ENCODE results near the gene MYCBPAP.

The MYCBPAP gene

GRCh38 chr17:50560185-50560824 lies 52.1 kb downstream of the MYCBPAP start, which contains the start of gene CACNA1G:
CACNA1G (plus strand) TSS chr17:50560715; CDS start chr17:50561460, 745 bp downstream.
- DNase-seq: peak; percentile 88

GRCh38 chr17:50560931-50561745 lies 52.9 kb downstream of the MYCBPAP start:
- no peak for DNase-seq

DNA sequence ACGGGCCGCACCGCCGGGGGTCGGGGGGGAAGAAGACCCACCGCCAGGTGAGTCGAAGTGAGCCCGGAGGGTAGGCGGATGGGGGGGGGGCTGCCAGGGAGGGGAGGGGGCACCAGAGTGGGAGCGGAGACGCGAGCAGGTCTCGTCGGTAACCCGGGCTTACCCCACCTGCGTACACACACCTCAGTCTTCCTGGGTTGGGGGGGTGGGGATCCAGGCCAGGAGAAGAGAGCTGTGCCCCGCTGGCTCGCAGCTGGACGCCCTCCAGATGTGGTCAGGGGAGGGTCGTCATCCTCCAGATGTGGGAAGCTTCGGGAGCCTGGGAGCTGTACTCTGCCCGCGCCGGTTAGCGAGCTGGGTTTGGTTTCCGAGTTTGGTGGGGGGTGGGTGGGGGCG lies 53.5 kb downstream of the MYCBPAP start:
- DNase-seq: no peak

DNA sequence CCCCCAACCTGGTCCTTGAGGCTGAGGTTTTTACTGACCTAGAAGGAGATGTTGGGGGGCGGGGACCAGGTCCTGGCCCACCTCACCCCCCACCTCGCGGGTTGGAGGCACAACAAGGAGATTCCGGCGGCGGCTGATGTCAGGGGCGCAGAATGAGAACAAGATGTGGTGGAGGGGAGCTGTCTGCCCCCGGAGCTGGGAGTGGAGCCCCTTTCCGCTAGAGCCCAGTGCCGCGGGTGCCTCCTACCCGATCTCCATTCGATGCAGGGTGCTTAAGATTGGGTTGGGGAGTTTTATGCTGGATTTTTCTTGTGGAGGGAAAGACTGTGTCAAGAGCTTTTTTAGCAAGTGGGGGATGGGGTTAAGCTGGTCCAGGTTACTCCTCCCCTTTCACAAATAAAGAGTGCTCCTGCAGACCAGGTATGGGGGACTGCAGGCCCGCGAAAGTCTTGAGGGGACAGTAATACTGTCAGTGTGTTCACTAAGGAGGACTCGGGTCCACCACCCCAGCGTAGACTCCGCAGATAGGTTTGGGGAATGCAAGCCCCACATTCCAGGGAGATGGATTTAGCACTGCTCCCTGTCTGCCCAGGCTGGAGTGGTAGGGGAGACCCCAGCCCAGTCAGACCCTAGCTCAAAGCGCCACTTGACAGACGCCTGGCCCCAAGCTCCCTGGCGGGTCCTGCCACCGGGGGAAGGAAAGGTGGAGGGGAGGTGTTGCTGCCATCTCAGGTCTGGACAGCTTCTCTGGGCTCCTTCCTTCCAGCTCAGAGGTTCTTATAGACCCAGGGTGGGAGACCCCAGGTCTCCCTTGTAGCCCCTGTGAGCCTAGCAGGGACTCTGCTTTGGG lies 54.2 kb downstream of the MYCBPAP start:
- DNase-seq: no peak

DNA sequence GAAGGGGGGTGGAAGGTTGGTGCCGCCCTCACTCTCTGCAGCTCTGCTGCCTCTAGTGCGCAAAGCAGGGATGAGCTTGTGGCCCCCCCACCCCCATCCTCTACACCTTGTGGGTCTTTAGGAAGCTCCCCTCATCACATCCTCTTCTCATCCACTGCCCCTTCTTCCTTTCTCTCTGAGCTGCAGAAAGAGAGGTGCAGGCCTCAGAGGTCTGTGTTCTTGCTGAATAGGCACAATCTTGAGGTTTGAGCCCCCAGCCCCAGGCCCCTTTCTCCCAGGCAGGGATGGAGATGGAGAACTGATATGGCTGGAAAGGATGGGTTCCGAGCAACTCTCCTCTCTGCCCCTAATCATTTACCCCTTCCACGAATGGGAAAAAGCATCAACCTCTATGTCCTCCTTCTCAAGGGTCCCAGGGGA lies 54.9 kb downstream of the MYCBPAP start:
- DNase-seq: no peak

- DNase-seq: no peak
Measured at GRCh38 chr17:50564916-50565315, 56.7 kb downstream of the MYCBPAP start.

- no peak for DNase-seq
Measured at GRCh38 chr17:50565402-50566350, 57.4 kb downstream of the MYCBPAP start.

GRCh38 chr17:50566886-50567285 lies 58.6 kb downstream of the MYCBPAP start:
- no peak for DNase-seq

DNA sequence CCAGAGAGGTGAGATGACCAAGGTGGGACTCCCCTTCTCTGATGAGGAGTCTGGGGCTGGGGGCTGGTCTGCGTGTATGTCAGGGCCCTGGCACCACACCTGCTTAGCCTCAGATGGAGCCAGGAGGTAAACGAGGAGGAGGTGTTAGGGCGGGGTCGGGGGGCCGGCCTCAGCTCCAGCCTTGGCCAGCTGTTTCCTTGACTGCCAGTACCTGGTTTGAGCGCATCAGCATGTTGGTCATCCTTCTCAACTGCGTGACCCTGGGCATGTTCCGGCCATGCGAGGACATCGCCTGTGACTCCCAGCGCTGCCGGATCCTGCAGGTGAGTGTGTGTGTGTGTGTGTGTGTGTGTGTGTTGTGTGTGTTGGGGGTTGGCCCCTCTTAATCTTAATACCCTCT lies 60.4 kb downstream of the MYCBPAP start:
- DNase-seq: no peak

- no peak for DNase-seq
Measured at GRCh38 chr17:50569592-50569991, 61.4 kb downstream of the MYCBPAP start.

DNA sequence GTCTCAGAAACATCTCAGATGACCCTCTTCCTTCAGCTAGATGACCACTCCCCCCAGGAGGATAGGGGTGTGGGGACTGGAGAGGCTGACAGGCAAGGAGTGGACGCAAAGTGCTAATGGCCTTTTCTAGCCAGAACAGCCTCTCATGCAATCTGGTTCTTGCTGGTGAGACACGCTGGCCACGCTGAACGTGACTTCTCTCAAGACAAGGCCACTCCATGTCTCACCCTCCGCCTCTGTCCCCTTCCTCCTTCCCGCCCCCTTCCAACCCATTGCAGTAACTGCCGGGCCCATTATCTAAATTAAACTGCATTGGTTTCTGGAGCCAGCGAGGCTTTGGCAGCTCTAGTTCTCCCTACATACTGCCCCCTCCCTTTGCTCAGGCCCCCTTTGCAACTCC lies 61.8 kb downstream of the MYCBPAP start:
- DNase-seq: no peak

DNA sequence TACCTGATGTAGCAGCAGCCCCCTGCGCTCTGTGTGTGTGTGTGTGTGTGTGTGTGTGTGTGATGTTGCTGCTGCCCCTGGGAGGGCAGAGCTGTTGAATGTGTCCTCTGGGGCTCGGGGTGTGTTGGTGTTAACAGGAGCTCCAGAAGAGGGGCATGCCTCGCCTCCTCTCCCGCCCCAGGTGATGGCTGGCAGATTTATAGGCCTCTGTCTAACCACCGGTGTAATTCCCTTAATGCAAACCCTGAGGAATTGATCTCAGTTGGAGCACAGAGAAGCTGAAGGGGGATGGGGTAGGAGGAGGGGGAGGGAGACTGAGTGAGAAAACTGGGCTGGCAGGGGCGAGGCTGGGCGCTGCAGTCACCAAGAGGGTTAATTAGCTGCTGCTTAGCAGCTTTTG lies 62.3 kb downstream of the MYCBPAP start:
- DNase-seq: no peak

DNA sequence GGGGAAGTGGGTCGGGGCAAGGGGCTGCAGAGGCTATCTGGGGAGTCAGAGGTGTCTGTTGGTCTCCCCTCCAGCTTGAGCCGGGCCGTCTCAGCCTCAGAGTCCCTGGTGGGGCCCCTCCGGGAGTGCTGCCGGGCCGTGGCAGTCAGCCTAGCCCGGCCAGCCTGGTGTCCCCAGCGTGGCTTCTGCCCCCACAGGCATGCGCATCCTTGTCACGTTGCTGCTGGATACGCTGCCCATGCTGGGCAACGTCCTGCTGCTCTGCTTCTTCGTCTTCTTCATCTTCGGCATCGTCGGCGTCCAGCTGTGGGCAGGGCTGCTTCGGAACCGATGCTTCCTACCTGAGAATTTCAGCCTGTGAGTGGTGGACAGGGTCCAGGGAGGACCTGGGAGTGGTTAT lies 63.4 kb downstream of the MYCBPAP start:
- no peak for DNase-seq

DNA sequence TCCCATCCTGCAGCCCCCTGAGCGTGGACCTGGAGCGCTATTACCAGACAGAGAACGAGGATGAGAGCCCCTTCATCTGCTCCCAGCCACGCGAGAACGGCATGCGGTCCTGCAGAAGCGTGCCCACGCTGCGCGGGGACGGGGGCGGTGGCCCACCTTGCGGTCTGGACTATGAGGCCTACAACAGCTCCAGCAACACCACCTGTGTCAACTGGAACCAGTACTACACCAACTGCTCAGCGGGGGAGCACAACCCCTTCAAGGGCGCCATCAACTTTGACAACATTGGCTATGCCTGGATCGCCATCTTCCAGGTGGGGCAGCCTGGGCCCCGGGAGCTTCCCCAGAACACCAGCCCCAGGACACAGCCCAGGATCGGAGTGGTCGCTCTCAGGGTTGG lies 64.3 kb downstream of the MYCBPAP start:
- no peak for DNase-seq

DNA sequence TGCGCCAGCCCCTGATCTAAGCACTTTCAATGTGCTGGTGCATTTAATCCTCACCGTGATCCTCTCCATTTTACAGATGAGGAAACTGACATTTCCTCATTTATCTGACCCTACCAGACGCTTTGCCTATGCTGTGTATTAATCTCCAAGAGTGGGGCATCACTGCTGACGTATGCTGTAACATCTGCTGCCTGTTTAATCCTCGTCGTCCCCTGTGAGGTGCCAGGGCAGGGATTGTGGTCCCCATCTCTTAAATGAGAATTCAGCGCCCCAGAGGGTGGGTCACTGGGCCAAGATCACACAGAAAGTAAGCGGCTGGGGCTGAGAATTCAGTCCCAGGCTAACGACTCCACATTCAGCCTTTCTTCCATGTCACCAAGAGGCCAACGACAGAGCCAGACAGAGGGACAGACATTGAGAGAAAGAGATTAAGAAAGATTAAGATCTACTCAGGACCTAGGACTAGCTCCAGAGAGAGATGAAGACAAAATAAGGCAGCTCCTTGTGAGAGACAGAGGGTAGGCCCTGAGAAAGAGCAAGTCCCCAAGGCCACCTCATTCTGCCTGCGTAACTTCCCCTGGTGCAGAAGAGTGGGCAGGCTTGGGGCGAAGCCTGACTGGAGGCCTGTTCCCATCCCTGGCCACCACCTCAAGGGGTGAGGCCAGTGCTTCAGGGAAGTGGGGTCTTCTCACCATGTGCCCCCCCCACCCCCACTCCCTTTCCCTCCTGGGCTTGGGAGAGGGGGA lies 65.8 kb downstream of the MYCBPAP start:
- DNase-seq: no peak

- DNase-seq: no peak
Measured at GRCh38 chr17:50575581-50576210, 67.5 kb downstream of the MYCBPAP start.

DNA sequence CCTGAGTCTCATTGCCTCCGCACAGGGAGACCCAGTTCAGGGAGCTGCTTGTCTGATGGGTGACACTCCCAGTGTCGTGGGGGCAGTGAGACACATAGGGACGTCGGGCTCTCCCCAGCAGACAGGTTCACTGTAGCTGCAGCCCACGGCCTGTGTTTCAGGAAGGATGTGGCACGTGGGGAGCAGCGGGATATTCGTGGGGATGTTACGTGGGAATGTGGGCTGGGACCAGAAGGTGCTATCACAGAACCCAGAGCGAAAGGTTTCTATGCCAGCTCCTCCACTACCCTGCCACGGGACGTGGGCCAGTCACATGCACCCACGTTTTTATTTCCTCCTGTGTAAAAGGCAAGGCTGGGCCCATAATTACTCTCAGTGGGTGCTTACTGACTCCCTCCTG lies 68.6 kb downstream of the MYCBPAP start:
- no peak for DNase-seq

GRCh38 chr17:50577451-50577954 lies 69.3 kb downstream of the MYCBPAP start:
- DNase-seq: no peak

DNA sequence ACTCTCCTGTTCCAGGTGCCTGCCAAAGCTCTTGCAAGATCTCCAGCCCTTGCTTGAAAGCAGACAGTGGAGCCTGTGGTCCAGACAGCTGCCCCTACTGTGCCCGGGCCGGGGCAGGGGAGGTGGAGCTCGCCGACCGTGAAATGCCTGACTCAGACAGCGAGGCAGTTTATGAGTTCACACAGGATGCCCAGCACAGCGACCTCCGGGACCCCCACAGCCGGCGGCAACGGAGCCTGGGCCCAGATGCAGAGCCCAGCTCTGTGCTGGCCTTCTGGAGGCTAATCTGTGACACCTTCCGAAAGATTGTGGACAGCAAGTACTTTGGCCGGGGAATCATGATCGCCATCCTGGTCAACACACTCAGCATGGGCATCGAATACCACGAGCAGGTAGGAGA lies 69.9 kb downstream of the MYCBPAP start:
- DNase-seq: no peak

GRCh38 chr17:50579399-50579798 lies 71.2 kb downstream of the MYCBPAP start:
- DNase-seq: no peak

- no peak for DNase-seq
Measured at GRCh38 chr17:50580646-50581045, 72.4 kb downstream of the MYCBPAP start.

All from activated CD4-positive, alpha-beta T cell treated with anti-CD3 and anti-CD28 coated beads, Interleukin-10, Interleukin-2, amounts not matched to agents 100 ng/mL and 50 ng/mL, durations not matched to agents 16 hours and 8 hours (primary cell).